ENCODE results near the gene FBLIM1.
A peak's percentile ranks its signal among the peaks of the same experiment; 100 is the strongest.

The FBLIM1 gene

GRCh38 chr1:15733218-15733725, 25.3 kb upstream of the FBLIM1 start:
- no peak overlapping the region for H3K4me3 ChIP-seq (ENCODE audit: low read depth, low read length)
- TF ChIP-seq MYC (IDR thresholded peaks at IDR 0.05; ENCODE audit: low read depth, low read length) (no peak), CTCF (IDR thresholded peaks at IDR 0.05; ENCODE audit: low read depth, low read length) (no peak), MAX (IDR thresholded peaks at IDR 0.05; ENCODE audit: low read depth, low read length) (no peak), POLR2A (IDR thresholded peaks at IDR 0.05; ENCODE audit: extremely low read depth, insufficient read length) (no peak)
- DNase-seq (ENCODE audit: low read depth), result no peak

- no peak overlapping the region for H3K4me3 ChIP-seq (ENCODE audit: low read depth, low read length)
- DNase-seq (ENCODE audit: low read depth), result no peak
- TF ChIP-seq MAX (IDR thresholded peaks at IDR 0.05; ENCODE audit: low read depth, low read length) (no peak), CTCF (IDR thresholded peaks at IDR 0.05; ENCODE audit: low read depth, low read length) (no peak), POLR2A (IDR thresholded peaks at IDR 0.05; ENCODE audit: extremely low read depth, insufficient read length) (no peak), MYC (IDR thresholded peaks at IDR 0.05; ENCODE audit: low read depth, low read length) (no peak)
Measured at GRCh38 chr1:15733726-15734226, 24.8 kb upstream of the FBLIM1 start.

GRCh38 chr1:15734296-15734695, 24.3 kb upstream of the FBLIM1 start:
- no peak for DNase-seq (ENCODE audit: low read depth)
- H3K4me3 ChIP-seq (ENCODE audit: low read depth, low read length), result no peak overlapping the region
- TF ChIP-seq CTCF (IDR thresholded peaks at IDR 0.05; ENCODE audit: low read depth, low read length), result no peak
- TF ChIP-seq POLR2A (IDR thresholded peaks at IDR 0.05; ENCODE audit: extremely low read depth, insufficient read length), result no peak
- no peak for TF ChIP-seq MAX (IDR thresholded peaks at IDR 0.05; ENCODE audit: low read depth, low read length)
- TF ChIP-seq MYC (IDR thresholded peaks at IDR 0.05; ENCODE audit: low read depth, low read length), result no peak

GRCh38 chr1:15734901-15735300, 23.7 kb upstream of the FBLIM1 start:
- no peak for TF ChIP-seq CTCF (IDR thresholded peaks at IDR 0.05; ENCODE audit: low read depth, low read length)
- TF ChIP-seq MAX (IDR thresholded peaks at IDR 0.05; ENCODE audit: low read depth, low read length), result no peak
- no peak for TF ChIP-seq MYC (IDR thresholded peaks at IDR 0.05; ENCODE audit: low read depth, low read length)
- no peak for TF ChIP-seq POLR2A (IDR thresholded peaks at IDR 0.05; ENCODE audit: extremely low read depth, insufficient read length)

GRCh38 chr1:15735304-15736037, 23.1 kb upstream of the FBLIM1 start:
- TF ChIP-seq MAX (IDR thresholded peaks at IDR 0.05; ENCODE audit: low read depth, low read length), result no peak
- TF ChIP-seq POLR2A (IDR thresholded peaks at IDR 0.05; ENCODE audit: extremely low read depth, insufficient read length), result no peak
- TF ChIP-seq CTCF (IDR thresholded peaks at IDR 0.05; ENCODE audit: low read depth, low read length), result no peak
- no peak for TF ChIP-seq MYC (IDR thresholded peaks at IDR 0.05; ENCODE audit: low read depth, low read length)
- DNase-seq (ENCODE audit: low read depth), result peak; percentile 32
- no peak overlapping the region for H3K4me3 ChIP-seq (ENCODE audit: low read depth, low read length)

More at GRCh38 chr1:15734901-15735300, 23.7 kb upstream of the FBLIM1 start:
- DNase-seq (ENCODE audit: low read depth), result no peak
- H3K4me3 ChIP-seq (ENCODE audit: low read depth, low read length), result no peak overlapping the region
